HG03097 (cell line): ENCODE results near the gene CSNK2A2.

ENCODE experiments used
- ATAC-seq: cut with Tn5 transposase; IDR thresholded peaks from one replicate; pipeline ENCODE4 v1.9.1; 2021; ENCODE audit not compliant: unreplicated experiment, low FRiP score

Gene CSNK2A2

GRCh38 chr16:58200004-58200797 is 2.3 kb upstream of the CSNK2A2 start:
- ATAC-seq, result no peak

DNA sequence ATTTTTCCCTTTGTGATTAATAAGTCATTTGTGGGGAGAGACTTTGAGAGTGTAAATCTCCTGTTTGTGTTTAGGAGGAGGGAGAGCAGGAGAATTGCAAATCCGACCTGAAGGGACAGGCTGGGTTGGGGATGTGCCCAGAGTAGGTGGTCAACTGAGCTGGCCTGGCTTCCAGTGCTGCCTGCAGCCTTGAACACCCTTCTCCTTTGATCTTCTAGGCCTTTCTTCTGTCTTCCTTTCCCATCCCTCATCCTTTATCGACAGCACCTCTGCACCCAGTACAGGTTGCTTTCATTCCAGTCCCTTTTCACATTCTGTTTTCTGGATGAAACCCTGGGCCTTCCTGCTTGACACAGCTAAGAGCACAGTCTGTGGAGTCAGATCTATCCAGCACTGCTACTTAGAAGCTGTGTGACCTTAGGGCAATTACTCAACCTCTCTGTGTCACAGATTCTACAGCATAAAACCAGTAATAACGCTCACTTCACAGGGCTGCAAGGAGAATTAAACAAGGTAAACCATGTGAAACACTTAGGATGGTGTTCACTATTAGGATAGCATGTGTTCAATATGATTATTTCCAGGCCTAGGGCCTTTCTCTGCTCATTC is 1.0 kb upstream of the CSNK2A2 start:
- no peak for ATAC-seq

GRCh38 chr16:58197314-58198012 is 443 bp downstream of the CSNK2A2 start:
- ATAC-seq, result peak; percentile 14

- ATAC-seq, result no peak
Measured at GRCh38 chr16:58196898-58197313, 1.0 kb downstream of the CSNK2A2 start.

GRCh38 chr16:58195771-58196170 is 2.1 kb downstream of the CSNK2A2 start:
- ATAC-seq, result no peak

DNA sequence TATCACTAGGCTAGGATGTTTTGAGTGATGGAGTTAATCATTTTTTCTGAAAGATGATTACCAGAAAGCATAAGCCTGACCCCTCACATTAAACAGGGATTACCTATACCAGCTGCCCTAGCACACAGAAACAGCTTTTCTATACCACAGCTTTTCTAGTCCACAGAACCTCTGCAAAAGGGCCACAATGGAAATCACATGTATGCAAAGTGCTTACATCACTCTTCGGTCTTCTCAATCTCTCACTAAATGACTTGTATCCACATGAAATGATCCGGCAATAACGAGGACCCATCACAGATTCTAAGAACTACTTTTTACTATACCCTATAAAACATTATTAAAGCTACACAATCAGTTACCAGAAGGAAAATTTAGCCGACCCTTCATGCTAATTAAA is 2.6 kb downstream of the CSNK2A2 start:
- ATAC-seq, result no peak

GRCh38 chr16:58194790-58195189 is 3.1 kb downstream of the CSNK2A2 start:
- ATAC-seq, result no peak

GRCh38 chr16:58187665-58188421 is 10.1 kb downstream of the CSNK2A2 start:
- ATAC-seq, result no peak

GRCh38 chr16:58187092-58187491 is 10.8 kb downstream of the CSNK2A2 start:
- no peak for ATAC-seq

GRCh38 chr16:58186176-58186944 is 11.5 kb downstream of the CSNK2A2 start:
- no peak for ATAC-seq

GRCh38 chr16:58177353-58177710 is 20.6 kb downstream of the CSNK2A2 start:
- no peak for ATAC-seq

GRCh38 chr16:58176608-58177352 is 21.1 kb downstream of the CSNK2A2 start:
- no peak for ATAC-seq

GRCh38 chr16:58170223-58170622 is 27.7 kb downstream of the CSNK2A2 start:
- no peak for ATAC-seq

- ATAC-seq, result no peak
Measured at GRCh38 chr16:58160855-58161254, 37.1 kb downstream of the CSNK2A2 start.

- no peak for ATAC-seq
Measured at GRCh38 chr16:58158725-58159124, 39.2 kb downstream of the CSNK2A2 start.

DNA sequence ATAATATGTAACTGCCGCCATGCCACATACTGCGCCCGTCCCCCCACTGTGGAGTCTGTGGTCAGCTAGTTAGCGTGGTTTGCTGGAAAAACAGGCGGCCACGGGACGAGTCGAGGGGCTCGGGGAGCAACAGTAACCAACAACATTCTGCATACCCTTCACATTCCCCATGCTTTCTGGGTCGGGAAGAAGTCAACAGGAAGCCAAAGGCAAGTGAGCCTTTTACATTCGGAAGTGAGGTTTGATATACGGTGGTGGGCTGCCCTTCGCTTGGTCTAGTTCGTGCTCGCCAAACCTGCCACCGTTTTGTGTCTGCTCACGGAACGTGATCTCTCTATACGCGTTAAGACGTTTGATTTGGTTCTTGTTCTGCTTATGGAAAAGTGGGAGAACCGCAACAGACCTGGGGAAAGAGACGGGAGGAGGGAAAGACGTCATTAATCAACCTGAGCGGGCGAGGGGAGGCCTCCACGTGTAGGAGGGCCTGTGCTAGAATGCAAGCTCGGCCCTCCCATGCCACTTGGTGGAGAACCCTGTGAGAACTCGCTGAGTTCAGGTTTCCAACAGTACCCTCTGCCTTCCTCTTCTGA is 39.9 kb downstream of the CSNK2A2 start:
- ATAC-seq, result no peak

DNA sequence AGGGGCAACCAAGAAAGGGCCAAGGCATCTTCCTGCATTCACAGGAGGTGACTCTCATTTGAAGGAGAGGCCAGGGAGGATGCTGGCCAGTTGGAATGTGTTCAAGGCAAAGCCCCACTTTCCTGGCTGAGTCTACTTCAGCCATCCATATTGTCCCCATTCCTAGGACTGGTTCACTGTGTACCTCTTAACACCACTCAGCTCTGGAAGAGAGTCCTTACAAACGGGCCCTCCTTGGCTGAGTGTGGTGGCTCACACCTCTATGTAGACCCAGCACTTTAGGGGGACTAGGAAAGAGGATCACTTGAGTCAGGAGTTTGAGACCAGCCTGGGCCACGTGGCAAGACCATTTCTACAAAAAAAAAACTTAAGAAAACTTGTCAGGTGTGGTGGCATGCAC is 40.7 kb downstream of the CSNK2A2 start:
- no peak for ATAC-seq

DNA sequence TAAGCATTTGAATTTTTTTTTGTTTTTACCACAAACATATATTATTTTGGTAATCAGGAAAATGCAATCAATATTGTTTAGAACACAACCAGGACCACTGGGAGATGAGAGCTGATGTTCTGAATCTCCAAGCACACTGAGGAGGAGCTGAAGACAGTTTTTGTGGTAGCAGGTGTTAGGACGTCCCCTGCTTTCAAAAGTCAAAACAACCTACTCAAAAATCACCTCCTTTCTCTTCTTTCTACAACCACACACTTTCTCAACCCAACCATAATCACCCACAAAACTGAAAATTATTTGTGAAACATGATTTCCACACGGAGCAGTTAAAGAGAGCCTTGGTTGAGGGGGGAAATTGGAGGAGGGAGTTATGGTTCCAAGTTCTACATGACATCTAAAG is 42.1 kb downstream of the CSNK2A2 start:
- ATAC-seq, result no peak

GRCh38 chr16:58154345-58154744 is 43.6 kb downstream of the CSNK2A2 start:
- no peak for ATAC-seq
